Chondrocyte (in vitro differentiated cells): ENCODE measurements around the gene AGO4. TPM values are rescaled to one million over a fixed set of nuclear protein-coding genes. Genes with fewer than 3 reads are reported as not detected.

ENCODE experiments used
- DNase-seq: peaks from one replicate; pipeline ENCODE4 v3.0.0; 2021; ENCODE audit warnings: mixed read lengths, low spot score
- H3K27ac Mint-ChIP-seq: one replicate; pipeline ENCODE4 v1.8.0; 2021; ENCODE audit warnings: mild to moderate bottlenecking, moderate library complexity, mixed read lengths; ENCODE audit not compliant: unreplicated experiment
- H3K27me3 Mint-ChIP-seq: 2 replicates; pipeline ENCODE4 v1.8.0; 2021; ENCODE audit warnings: low read depth, mixed read lengths
- H3K36me3 Mint-ChIP-seq: 2 replicates; pipeline ENCODE4 v1.8.0; 2021; ENCODE audit warnings: low read depth, mixed read lengths
- H3K4me1 Mint-ChIP-seq: 2 replicates; pipeline ENCODE4 v1.8.0; 2021; ENCODE audit warnings: low read depth, mild to moderate bottlenecking, mixed read lengths
- H3K4me3 Mint-ChIP-seq: one replicate; pipeline ENCODE4 v1.8.0; 2021; ENCODE audit warnings: mild to moderate bottlenecking, moderate library complexity, mixed read lengths; ENCODE audit not compliant: unreplicated experiment
- H3K9me3 Mint-ChIP-seq: 2 replicates; pipeline ENCODE4 v1.8.0; 2021; ENCODE audit warnings: low read depth, mixed read lengths
- CTCF ChIP-seq: fragments of 200-600 bp; sonication (generic); IDR thresholded peaks from 2 replicates; pipeline ENCODE4 v1.5.0; 2021; ENCODE audit warnings: antibody characterized with exemption, mild to moderate bottlenecking, moderate library complexity
- total RNA-seq: library from RNA; stranded (reverse); gene quantifications from 3 replicates; pipeline ENCODE4 v1.2.1, GENCODE V29; 2021

The AGO4 gene
- total RNA-seq, 1 donor from 2014 or later: 11.8 TPM

- Mint-ChIP-seq H3K27me3 (no peaks in the 10 kb centered on the region), H3K4me3 (no peak overlapping the region), H3K27ac (no peak overlapping the region), H3K9me3 (no peaks in the 10 kb centered on the region), H3K36me3 (peaks cover 26% of the 10 kb centered on the region), H3K4me1 (no peaks in the 10 kb centered on the region)
- no peak for TF ChIP-seq CTCF
- DNase-seq: no peak
These were observed 94.9 kb downstream of the AGO4 start for GRCh38 chr1:35902671-35903070.

Other genes with a start within 250 kb of the AGO4 start
- 0.92 to 1.4 TPM (median 0.97 TPM) in 3 replicates for gene TFAP2E, start 234.7 kb upstream of the AGO4 start, total RNA-seq
- gene PSMB2, start 166.5 kb upstream of the AGO4 start, total RNA-seq: 53.1 to 70.9 TPM (median 58.9 TPM) in 3 replicates
- 23.2 to 26.1 TPM (median 24.8 TPM) in 3 replicates for gene C1orf216, start 89.1 kb upstream of the AGO4 start, total RNA-seq
- 4.4 to 19.6 TPM (median 4.8 TPM) in 3 replicates for gene CLSPN, start 38.0 kb upstream of the AGO4 start, total RNA-seq
- gene AGO1, start 75.2 kb downstream of the AGO4 start, total RNA-seq: 23.5 to 35.8 TPM (median 24.6 TPM) in 3 replicates
- gene AGO3, start 123.1 kb downstream of the AGO4 start, total RNA-seq: 26.0 to 34.5 TPM (median 26.1 TPM) in 3 replicates